ENCODE data around the gene LSMEM2. TPM values are rescaled to one million over a fixed set of nuclear protein-coding genes. Genes with fewer than 3 reads are reported as not detected.
A peak's percentile ranks its signal among the peaks of the same experiment; 100 is the strongest.

Gene LSMEM2
- total and polyA plus RNA-seq, 2 of the 8 experiments (the other 6 are each of a cell fraction or from before 2014, with no cell fraction given), result 0.58 to 0.68 TPM

GRCh38 chr3:50294089-50294488, 15.2 kb downstream of the LSMEM2 start:
- ChIA-PET CTCF (ENCODE audit: partially characterized antibody) (interaction anchor here (0.5 to 3.4 kb wide), 5 partner anchors 8 to 394 kb away, joined by 3 to 15 read pairs (median 4); partner anchors contain the start of genes HYAL2 and LSMEM2), POLR2A (ENCODE audit: partially characterized antibody) (interaction anchor here (1.1 to 3.4 kb wide), 4 partner anchors 26 to 35 kb away, joined by 3 to 29 read pairs (median 10); partner anchors contain the start of genes HYAL2 and TUSC2)
- Histone ChIP-seq H3K27ac (ENCODE audit: low read depth, low read length) (no peak overlapping the region), H4K5ac (ENCODE audit: insufficient read length, low read depth, low read length) (no peak overlapping the region), H2AFZ (ENCODE audit: low read length) (no peak overlapping the region), H3K14ac (ENCODE audit: insufficient read length) (no peak overlapping the region), H2BK20ac (ENCODE audit: low read length) (no peak overlapping the region), H4K20me1 (replicated peaks in 1 of 2; ENCODE audit: control insufficient read depth in 1 of 2, insufficient read depth in 2 of 2, low read length in 2 of 2) (peaks cover 0 to 4% of the 10 kb centered on the region in 2 experiments), H3K23ac (ENCODE audit: insufficient read length) (no peak overlapping the region), H3K23me2 (ENCODE audit: low read depth, low read length) (peaks cover 15% of the 10 kb centered on the region), H3K18ac (ENCODE audit: extremely low read depth, low read length) (no peak overlapping the region), H2BK120ac (replicated peaks; ENCODE audit: low read depth, low read length) (no peak overlapping the region), H3K79me2 (ENCODE audit: control insufficient read depth in 1 of 2, insufficient read depth in 2 of 2, low read length in 2 of 2) (peaks cover 0 to 15% of the 10 kb centered on the region in 2 experiments; a peak in 3 of 4 replicates), H4K91ac (replicated peaks; ENCODE audit: insufficient read length, low read length) (no peak overlapping the region), H3K36me3 (ENCODE audit: control insufficient read depth in 2 of 4, insufficient read depth in 4 of 4, low read length in 3 of 4) (peaks cover 4 to 12% (median 10%) of the 10 kb centered on the region in 4 experiments), H2AK5ac (ENCODE audit: low read depth, low read length) (no peak overlapping the region), H3K4ac (replicated peaks; ENCODE audit: insufficient read length, low read depth, low read length) (no peak overlapping the region), H3K4me2 (ENCODE audit: insufficient read depth in 1 of 2, low read depth in 2 of 2, low read length in 2 of 2) (no peak overlapping the region), H4K8ac (ENCODE audit: extremely low read depth, insufficient read depth, low read length) (no peak overlapping the region), H2BK15ac (ENCODE audit: low read length) (no peak overlapping the region), H3K79me1 (ENCODE audit: low read depth, low read length) (peaks cover 3% of the 10 kb centered on the region; the same call in 1 of the 2 replicates), H3K27me3 (replicated peaks in 1 of 4; ENCODE audit: control insufficient read depth in 3 of 4, extremely low read depth in 1 of 4, insufficient read depth in 3 of 4, low read length in 3 of 4) (no peaks in the 10 kb centered on the region; a peak in 1 of 7 replicates), H3K9me3 (ENCODE audit: insufficient read depth in 2 of 2, low read depth in 1 of 2, low read length in 1 of 2) (no peaks in the 10 kb centered on the region), H3K9ac (replicated peaks in 1 of 4; ENCODE audit: extremely low read depth in 1 of 4, low read depth in 3 of 4, low read length in 3 of 4) (no peak overlapping the region), H3K4me3 (ENCODE audit: extremely low read depth in 1 of 4, insufficient read depth in 2 of 4, low read depth in 3 of 4, low read length in 4 of 4) (no peak overlapping the region), H3K4me1 (replicated peaks in 1 of 4; ENCODE audit: control insufficient read depth in 3 of 4, insufficient read depth in 4 of 4, low read length in 3 of 4) (peaks cover 0 to 11% (median 6%) of the 10 kb centered on the region in 4 experiments; a peak in 5 of 7 replicates), H2BK12ac (ENCODE audit: low read depth, low read length) (0 out of 2 replicates have a peak overlapping the region, but pooled peaks have one; percentile 17), H2BK5ac (ENCODE audit: low read depth, low read length) (no peak overlapping the region), H3K56ac (replicated peaks; ENCODE audit: insufficient read length, low read depth, low read length) (no peak overlapping the region)
- DNase-seq (ENCODE audit: low read depth in 1 of 2, low spot score in 2 of 2), result no peak
- WGBS, 2 experiments (ENCODE audit: extremely low coverage in 1 of 2, insufficient coverage in 1 of 2, insufficient read length in 1 of 2, insufficient replicate concordance in 2 of 2, low coverage in 1 of 2, low lambda C conversion rate in 2 of 2, missing lambda C conversion rate in 1 of 2), result 85% methylated on average over 4 of the region's 4 CpGs; no CpG with 5 or more reads in 1 of the 2 experiments
- no peak for FAIRE-seq
- TF ChIP-seq TAF1 (IDR thresholded peaks at IDR 0.05; ENCODE audit: low read depth, low read length) (no peak), TBP (IDR thresholded peaks at IDR 0.05; ENCODE audit: low read depth, low read length) (no peak), BACH1 (IDR thresholded peaks at IDR 0.05; ENCODE audit: low read length) (no peak), ATF2 (IDR thresholded peaks at IDR 0.05; ENCODE audit: low read length) (no peak), CHD1 (IDR thresholded peaks at IDR 0.05; ENCODE audit: low read depth, low read length) (no peak), GTF2F1 (IDR thresholded peaks at IDR 0.05; ENCODE audit: borderline replicate concordance, low read depth, low read length) (no peak), MAFK (IDR thresholded peaks at IDR 0.05; ENCODE audit: low read depth, low read length) (no peak), EP300 (IDR thresholded peaks at IDR 0.05; ENCODE audit: borderline replicate concordance in 1 of 2, low read depth in 2 of 2, low read length in 2 of 2) (no peak), USF2 (IDR thresholded peaks at IDR 0.05; ENCODE audit: low read length) (no peak), HDAC2 (IDR thresholded peaks at IDR 0.05; ENCODE audit: borderline replicate concordance in 1 of 2, low read depth in 2 of 2, low read length in 2 of 2) (no peak)
